PFSK-1 (cell line): ENCODE results near the gene ABCA8.

Experiments
- FOXP2 ChIP-seq: optimal IDR thresholded peaks from 2 replicates; pipeline ENCODE3; 2011; ENCODE audit warnings: borderline replicate concordance, control low read depth, inconsistent platforms; ENCODE audit not compliant: insufficient read depth; ENCODE audit errors: extremely low read length, extremely low read depth
- POLR2AphosphoS5 ChIP-seq: IDR thresholded peaks from 2 replicates; pipeline ENCODE4 v1.6.1; 2012; ENCODE audit warnings: low read depth, mild to moderate bottlenecking, control low read depth, low read length, moderate library complexity
- SIN3A ChIP-seq: IDR thresholded peaks from 2 replicates; pipeline ENCODE4 v1.6.1; 2012; ENCODE audit warnings: mild to moderate bottlenecking, low read length, moderate library complexity, borderline replicate concordance; ENCODE audit not compliant: insufficient read depth
- TAF1 ChIP-seq: IDR thresholded peaks from 2 replicates; pipeline ENCODE4 v1.6.1; 2012; ENCODE audit warnings: low read length, control low read depth, borderline replicate concordance; ENCODE audit not compliant: insufficient read depth

GRCh38 chr17:68897557-68897956, 57.6 kb downstream of the ABCA8 start:
- TF ChIP-seq SIN3A: no peak
- no peak for TF ChIP-seq POLR2AphosphoS5
- TF ChIP-seq FOXP2: no peak
- TF ChIP-seq TAF1: no peak
